Daoy (cell line): ENCODE data around the gene CNPY4. TPM values are rescaled to one million over a fixed set of nuclear protein-coding genes. Genes with fewer than 3 reads are reported as not detected.

ENCODE experiments used
- DNase-seq: peaks from one replicate; pipeline ENCODE4 v3.0.0-alpha.2; 2015; ENCODE audit warnings: low read depth
- total RNA-seq: library from RNA; depleted of rRNA; stranded (reverse); fragments of >200 nt; shearing (Covaris generic); gene quantifications from 2 replicates; pipeline ENCODE4 v1.2.3, GENCODE V29; 2014

CNPY4 gene
- total RNA-seq, 1 experiment from 2014 or later, result 16.0 TPM

GRCh38 chr7:100091411-100092181 is 27.8 kb upstream of the CNPY4 start:
- peak; percentile 55 for DNase-seq

- no peak for DNase-seq
These were observed 26.4 kb upstream of the CNPY4 start for GRCh38 chr7:100093054-100093453.

DNA sequence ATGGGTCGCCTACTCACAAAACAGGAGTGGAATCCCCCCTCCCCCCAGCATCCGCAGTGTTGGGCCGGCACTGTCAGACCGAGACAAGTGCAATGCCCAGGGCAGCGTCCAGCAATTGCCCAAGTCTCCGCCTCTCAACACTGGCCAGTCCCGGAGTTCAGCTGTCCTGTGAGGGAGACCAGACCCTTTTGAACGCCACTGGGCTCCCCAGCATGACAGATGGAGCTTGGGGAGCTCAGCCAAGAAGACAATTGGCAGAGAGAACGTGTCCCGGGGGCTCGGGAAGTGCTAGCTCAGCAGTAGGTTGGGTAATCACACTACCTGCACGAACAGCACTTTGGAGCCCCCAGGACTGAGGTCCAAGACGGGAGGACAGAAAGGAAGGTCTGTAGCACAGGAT is 25.9 kb upstream of the CNPY4 start:
- no peak for DNase-seq

DNA sequence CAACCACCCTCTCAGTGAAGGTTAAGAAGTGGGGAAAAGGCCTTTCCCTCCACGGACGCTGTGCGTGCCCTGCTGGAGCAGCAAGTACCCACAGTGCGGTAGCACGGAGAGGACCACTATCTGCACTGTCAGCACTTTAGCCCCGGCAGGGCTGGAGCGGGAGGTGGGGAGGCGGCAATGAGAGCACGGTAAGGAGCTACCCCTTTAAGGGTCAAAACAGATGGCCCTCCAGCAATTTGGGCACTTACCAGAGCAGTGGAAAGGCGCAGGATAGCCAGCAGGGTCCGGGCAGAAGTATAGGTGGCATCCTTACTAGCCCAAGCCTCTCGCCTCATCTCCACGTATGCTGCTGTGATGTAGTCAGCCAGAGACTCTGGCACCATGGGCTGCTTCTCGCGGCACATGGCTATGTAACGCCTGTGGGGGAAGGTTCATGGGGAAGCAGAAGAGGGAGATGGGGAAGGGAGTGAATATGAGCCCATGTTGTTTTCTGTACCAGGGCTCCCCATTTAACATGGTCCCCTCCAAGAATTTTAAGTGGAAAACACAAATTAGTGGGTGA is 25.4 kb upstream of the CNPY4 start:
- no peak for DNase-seq

- DNase-seq, result no peak
These were observed 24.1 kb upstream of the CNPY4 start for GRCh38 chr7:100095289-100095688.

DNA sequence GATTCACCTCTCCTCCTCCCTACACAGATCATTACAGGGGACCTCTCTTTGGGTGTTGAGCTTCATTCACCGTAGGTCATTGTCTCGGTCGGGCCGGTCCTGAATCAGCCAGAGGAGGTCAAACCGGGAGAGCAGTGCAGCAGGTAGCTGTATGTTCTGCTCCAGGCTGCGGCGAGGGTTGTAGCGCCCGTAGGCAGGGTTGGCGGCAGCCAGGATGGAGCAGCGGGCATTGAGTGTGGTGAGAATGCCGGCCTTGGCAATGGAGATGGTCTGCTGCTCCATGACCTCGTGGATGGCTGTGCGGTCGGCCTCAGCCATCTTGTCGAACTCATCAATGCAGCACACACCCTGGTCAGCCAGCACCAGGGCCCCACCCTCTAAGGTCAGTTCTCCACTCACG is 23.7 kb upstream of the CNPY4 start:
- DNase-seq, result no peak

DNA sequence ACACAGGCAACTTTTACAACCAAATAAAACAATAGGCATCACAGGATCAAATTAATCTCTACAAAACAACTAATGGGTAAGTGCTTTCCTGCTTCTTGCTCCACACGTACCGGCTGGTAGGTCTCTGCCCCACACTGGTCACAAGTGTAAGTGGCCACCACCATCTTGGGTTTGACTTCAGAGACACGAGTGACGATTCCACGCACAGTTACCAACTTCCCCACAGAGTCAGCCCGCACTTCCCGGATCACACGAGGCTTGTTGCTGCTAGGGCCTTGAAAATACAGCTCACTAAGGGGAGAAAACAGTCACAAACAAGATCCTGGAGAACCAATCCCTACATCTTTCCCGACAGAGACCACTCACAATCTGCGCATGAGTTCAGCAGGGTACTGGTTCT is 20.5 kb upstream of the CNPY4 start:
- DNase-seq, result no peak

DNA sequence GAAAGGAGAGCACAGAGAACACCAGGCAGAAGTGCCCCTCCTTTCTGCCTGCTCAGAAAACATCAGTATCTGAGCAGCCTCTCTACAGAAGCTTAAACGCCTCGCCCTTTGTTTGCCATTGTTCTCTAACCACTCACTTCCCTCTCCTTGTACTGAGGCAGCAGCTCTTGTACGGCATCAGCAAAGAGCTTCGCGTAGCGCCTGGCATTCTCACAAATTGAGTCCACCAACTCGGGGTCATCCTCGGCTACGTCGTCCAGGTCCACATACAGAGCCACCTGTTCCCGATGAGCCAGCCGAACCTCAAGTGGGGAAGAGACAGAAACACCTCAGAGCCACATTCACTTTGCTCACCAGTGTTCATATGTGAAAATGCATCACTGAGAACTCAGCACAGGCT is 20.0 kb upstream of the CNPY4 start:
- no peak for DNase-seq

DNA sequence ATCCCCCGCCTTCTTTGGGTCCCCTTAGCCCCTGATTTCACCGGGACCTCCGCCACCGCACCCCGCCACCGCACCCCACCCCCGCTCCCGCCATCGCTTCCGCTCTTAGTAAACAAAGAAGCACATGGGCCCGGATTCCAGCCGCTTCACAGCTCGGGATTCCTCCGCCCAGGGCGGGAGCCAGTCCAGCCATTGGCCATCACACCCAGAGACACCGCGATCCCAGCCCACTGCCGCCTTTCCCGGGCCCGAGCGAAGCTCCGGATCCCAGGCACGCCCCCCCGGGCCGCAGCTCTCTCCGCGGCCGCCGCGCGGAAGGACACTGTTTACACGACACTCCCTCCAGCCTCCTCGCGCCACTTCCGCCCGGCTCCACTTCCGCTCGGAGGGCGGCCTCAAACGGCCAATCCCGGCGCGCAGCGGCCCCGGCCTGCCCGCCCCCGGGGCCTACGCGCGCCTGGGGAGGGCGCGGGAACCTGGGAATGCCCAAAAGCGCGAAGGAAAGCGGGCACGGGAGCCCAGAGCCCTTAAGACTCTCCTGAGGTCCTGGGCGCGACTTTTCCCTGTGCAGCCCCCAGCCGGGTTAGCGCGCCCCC is 18.9 kb upstream of the CNPY4 start:
- peak; percentile 99 for DNase-seq

- DNase-seq, result peak; percentile 100
These were observed 18.2 kb upstream of the CNPY4 start, which contains the start of the genes AP4M1 and MCM7 for GRCh38 chr7:100101016-100101862. AP4M1 (plus strand) TSS chr7:100101643; CDS start chr7:100101715, 72 bp downstream. MCM7 (minus strand) TSS chr7:100101397; CDS start chr7:100101294, 103 bp downstream.

DNA sequence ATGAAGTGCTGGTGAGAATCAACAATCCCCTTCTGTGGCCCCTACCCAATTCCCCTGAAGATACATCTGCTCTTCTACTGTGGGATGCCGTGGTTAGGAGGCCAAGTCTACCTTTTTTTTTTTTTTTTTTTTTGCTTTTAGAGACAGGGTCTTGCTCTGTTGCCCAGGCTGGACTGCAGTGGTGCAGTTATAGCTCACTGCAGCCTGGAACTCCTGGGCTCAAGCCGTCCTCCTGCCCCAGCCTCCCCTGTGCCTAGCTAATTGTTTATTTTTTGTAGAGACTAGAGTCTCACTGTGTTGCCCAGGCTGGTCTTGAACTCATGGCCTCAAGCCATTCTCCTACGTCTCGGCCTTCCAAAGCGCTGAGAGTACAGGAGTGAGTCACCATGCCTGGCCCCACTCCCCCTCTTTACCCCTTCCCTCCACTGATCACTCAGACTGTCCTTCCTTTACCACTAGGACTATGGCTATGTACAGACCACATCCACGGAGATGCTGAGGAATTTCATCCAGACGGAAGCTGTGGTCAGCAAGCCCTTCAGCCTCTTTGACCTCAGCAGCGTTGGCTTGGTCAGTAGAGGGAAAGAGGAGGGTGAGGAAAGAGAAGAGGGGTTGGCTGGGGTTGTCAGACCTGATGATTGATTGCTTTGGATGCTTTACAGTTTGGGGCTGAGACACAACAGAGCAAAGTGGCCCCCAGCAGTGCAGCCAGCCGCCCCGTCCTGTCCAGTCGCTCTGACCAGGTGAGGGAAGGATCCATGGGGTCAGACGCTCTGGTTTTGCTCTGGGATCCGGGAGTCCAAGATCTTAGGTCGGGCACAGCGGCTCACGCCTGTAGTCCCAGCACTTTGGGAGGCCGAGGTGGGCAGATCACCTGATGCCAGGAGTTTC is 16.2 kb upstream of the CNPY4 start:
- DNase-seq, result peak; percentile 79

- no peak for DNase-seq
These were observed 13.9 kb upstream of the CNPY4 start for GRCh38 chr7:100105534-100105933.

DNA sequence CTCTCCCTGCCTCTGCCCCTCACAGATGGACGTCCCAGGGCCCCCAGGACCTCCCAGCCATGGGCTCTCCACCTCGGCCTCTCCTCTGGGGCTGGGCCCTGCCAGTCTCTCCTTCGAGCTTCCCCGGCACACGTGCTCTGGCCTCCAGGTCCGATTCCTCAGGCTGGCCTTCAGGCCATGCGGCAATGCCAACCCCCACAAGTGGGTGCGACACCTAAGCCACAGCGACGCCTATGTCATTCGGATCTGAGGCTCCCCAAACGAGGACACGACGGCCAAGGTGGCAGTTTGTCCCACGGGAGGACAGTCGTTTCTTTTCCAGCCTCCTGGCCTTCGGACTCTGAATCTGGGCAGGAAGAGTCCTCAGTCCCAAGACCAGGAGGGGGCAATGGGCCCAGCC is 12.8 kb upstream of the CNPY4 start:
- no peak for DNase-seq

DNA sequence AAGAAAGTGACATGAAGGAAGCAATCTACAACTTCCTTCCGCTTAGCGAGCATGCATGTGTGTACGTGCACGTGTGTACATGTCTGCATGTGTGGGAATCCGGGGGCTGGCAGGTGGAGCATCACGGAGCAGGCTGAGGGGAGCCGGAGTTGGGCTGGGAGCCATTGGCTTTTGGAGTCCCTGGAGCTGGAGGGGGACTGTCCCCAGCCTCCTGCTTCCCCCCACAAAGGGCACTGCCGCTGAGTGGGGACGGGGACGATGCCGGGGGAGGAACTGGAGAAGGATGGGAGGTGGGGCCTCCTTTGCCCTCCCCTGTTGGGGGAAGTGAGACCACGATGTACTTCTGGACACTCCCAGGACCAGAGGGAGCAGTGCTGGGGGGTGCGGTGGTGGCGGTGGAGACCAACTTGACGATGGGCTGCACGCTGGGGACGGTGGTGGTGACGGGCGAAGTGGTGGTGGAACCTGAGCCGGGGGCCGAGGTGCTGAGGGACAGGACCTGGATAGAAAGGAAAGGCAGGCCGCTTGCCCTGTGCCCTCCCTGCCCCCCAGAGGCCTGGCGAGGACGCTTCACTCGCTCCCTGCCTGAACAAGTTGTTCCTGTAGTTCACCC is 12.2 kb upstream of the CNPY4 start:
- no peak for DNase-seq

DNA sequence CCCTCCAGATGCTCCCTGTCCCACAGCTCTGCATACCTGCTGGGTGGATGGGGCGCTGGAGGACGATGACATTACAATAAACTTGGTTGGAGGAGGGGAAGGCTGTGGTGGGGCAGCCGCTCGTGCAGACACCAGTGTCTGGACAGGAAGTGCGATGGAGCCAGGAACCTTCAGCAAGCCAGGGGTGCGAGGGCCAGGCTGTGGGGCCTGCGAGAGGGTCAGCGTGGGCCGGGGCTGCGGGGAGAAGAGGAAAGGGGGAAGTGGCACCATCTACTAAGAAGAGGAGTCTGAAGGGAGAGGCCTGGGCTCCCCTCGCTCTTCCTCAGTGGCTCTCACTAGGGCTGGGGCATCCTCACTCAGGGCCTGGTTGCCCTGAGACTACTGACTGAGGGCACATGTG is 11.5 kb upstream of the CNPY4 start:
- DNase-seq, result no peak

GRCh38 chr7:100109521-100110163 is 9.8 kb upstream of the CNPY4 start:
- no peak for DNase-seq

DNA sequence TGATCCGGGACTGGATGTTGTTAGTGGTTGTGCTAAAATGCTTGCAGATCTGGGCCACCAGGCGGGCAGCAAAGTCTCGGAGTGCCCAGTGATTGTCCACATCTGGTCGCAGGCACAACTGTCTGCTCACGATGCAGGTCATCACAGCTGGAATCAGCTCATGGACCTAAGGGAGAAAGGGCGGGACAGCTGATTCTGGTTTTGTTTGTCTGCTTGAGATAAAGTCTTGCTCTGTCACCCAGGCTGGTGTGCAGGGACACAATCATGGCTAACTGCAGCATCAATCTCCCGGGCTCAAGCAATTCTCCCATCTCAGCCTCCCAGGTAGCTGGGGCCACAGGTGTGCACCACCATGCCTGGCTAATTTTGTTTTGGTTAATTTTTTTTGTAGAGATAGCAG is 8.3 kb upstream of the CNPY4 start:
- no peak for DNase-seq

DNA sequence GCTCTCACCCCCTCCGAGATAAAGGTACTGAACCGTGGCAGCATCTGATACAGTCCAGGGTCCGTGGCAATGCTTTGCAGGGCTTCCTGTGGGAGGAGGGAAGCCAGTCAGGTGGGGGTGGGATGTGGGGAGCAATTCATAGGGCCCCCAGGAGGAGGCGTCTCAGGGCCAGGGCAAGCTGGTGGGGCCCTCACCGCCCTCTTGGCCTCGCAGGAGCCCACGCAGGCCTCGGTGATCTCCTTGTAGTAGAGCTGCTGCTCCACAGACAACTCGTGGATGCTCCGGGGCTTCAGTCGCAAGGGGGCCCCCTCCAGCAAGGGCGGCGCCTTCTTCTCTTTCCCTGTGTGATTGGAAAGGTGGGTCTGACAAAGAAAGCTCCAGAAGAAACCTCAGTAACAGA is 7.5 kb upstream of the CNPY4 start:
- no peak for DNase-seq

DNA sequence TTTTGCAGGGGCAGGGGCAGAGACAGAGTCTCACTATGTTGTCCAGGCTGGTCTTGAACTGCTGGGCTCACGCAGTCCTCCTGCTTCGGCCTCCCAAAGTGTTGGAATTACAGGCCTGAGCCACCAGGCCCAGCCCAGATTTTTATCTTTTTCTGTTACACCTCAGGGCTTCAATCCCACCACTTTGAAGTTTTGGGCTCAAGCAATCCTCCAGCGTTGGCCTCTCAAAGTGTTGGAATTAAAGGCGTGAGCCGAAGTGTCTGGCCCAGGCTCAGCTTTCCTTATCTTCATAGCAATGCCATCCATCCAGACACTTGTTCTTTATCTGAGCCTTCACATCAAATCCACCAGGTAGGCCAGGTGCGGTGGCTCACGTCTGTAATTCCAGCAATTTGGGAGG is 4.4 kb upstream of the CNPY4 start:
- DNase-seq, result no peak

DNA sequence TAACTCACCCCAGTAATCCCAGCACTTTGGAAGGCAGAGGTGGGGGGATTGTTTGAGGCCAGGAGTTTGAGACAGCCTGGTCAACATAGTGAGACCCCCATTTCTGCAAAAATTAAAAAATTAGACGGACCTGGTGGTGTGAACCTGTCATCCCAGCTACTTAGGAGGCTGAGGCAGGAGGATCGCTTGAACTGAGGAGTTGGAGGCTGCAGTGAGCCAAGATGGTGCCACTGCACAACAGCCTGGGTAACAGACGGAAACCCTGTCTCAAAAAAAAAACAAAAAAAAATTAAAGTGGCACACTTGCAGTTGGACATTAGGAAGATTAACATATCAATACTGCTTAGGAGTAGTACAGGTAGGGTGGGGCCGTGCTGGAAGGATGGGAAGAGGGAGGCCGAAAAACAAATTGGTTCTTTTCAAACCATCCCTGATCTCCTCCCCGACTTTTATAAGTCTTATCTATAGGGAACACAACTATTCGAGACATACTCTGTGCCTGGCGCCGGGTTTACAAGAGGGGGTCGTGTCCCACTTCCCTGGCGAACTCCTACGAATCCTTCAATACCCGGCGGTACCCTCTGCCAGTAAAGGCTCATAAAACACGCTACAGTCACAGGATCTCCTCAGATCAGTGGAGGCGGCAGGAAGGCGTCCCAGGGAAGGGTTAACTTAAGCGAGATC is 904 bp upstream of the CNPY4 start:
- DNase-seq, result no peak
